Measurements from ENCODE around the gene RAB4A. TPM values are rescaled to one million over a fixed set of nuclear protein-coding genes. Genes with fewer than 3 reads are reported as not detected.

Gene RAB4A
- total and polyA plus RNA-seq, 2 of the 8 experiments (the other 6 are each of a cell fraction or from before 2014, with no cell fraction given), result 13.3 to 68.8 TPM

GRCh38 chr1:229344937-229345684, 74.2 kb downstream of the RAB4A start:
- Histone ChIP-seq H3K79me2 (ENCODE audit: control insufficient read depth in 1 of 2, insufficient read depth in 2 of 2, low read length in 2 of 2) (peaks cover 0 to 12% of the 10 kb centered on the region in 2 experiments; a peak in 2 of 4 replicates), H3K14ac (ENCODE audit: insufficient read length) (no peak overlapping the region), H3K9me3 (ENCODE audit: insufficient read depth in 2 of 2, low read depth in 1 of 2, low read length in 1 of 2) (no peaks in the 10 kb centered on the region), H3K4ac (replicated peaks; ENCODE audit: insufficient read length, low read depth, low read length) (no peak overlapping the region), H3K23ac (ENCODE audit: insufficient read length) (no peak overlapping the region), H3K36me3 (ENCODE audit: control insufficient read depth in 2 of 4, insufficient read depth in 4 of 4, low read length in 3 of 4) (no peaks in the 10 kb centered on the region), H2BK12ac (ENCODE audit: low read depth, low read length) (no peak overlapping the region), H4K20me1 (replicated peaks in 1 of 2; ENCODE audit: control insufficient read depth in 1 of 2, insufficient read depth in 2 of 2, low read length in 2 of 2) (no peaks in the 10 kb centered on the region), H4K5ac (ENCODE audit: insufficient read length, low read depth, low read length) (no peak overlapping the region), H3K9ac (replicated peaks in 1 of 4; ENCODE audit: extremely low read depth in 1 of 4, low read depth in 3 of 4, low read length in 3 of 4) (no peak overlapping the region), H2BK20ac (ENCODE audit: low read length) (no peak overlapping the region), H3K56ac (replicated peaks; ENCODE audit: insufficient read length, low read depth, low read length) (no peak overlapping the region), H2BK5ac (ENCODE audit: low read depth, low read length) (no peak overlapping the region), H3K4me2 (ENCODE audit: insufficient read depth in 1 of 2, low read depth in 2 of 2, low read length in 2 of 2) (no peak overlapping the region), H3K18ac (ENCODE audit: extremely low read depth, low read length) (no peak overlapping the region), H3K27ac (ENCODE audit: low read depth, low read length) (no peak overlapping the region), H2AFZ (ENCODE audit: low read length) (no peak overlapping the region), H3K23me2 (ENCODE audit: low read depth, low read length) (peaks cover 9% of the 10 kb centered on the region; the same call in 1 of the 2 replicates), H2AK5ac (ENCODE audit: low read depth, low read length) (no peak overlapping the region), H2BK120ac (replicated peaks; ENCODE audit: low read depth, low read length) (no peak overlapping the region), H3K4me3 (ENCODE audit: extremely low read depth in 1 of 4, insufficient read depth in 2 of 4, low read depth in 3 of 4, low read length in 4 of 4) (no peak overlapping the region), H4K8ac (ENCODE audit: extremely low read depth, insufficient read depth, low read length) (no peak overlapping the region), H2BK15ac (ENCODE audit: low read length) (no peak overlapping the region), H3K4me1 (replicated peaks in 1 of 4; ENCODE audit: control insufficient read depth in 3 of 4, insufficient read depth in 4 of 4, low read length in 3 of 4) (peaks cover 0 to 6% (median 5%) of the 10 kb centered on the region in 4 experiments; a peak in 6 of 7 replicates), H3K27me3 (replicated peaks in 1 of 4; ENCODE audit: control insufficient read depth in 3 of 4, extremely low read depth in 1 of 4, insufficient read depth in 3 of 4, low read length in 3 of 4) (peaks cover 2 to 13% (median 9%) of the 10 kb centered on the region in 4 experiments; a peak in 5 of 7 replicates), H3K79me1 (ENCODE audit: low read depth, low read length) (no peaks in the 10 kb centered on the region), H4K91ac (replicated peaks; ENCODE audit: insufficient read length, low read length) (no peak overlapping the region)
- POLR2A ChIA-PET (ENCODE audit: partially characterized antibody), result interaction anchor here (1.5 kb wide), 1 partner anchor 15 kb away, joined by 4 read pairs; no protein-coding TSS in a partner anchor
- no peak for FAIRE-seq
- no peak for TF ChIP-seq EGR1 (IDR thresholded peaks at IDR 0.05; ENCODE audit: borderline replicate concordance, low read depth, low read length)
- no peak for TF ChIP-seq RXRA (IDR thresholded peaks at IDR 0.05; ENCODE audit: insufficient read depth, low read depth, low read length)
- no peak for TF ChIP-seq KDM1A (IDR thresholded peaks at IDR 0.05; ENCODE audit: borderline replicate concordance, low read length)
- CTCF ChIA-PET (ENCODE audit: partially characterized antibody), result interaction anchor here (0.7 to 2.4 kb wide), 4 partner anchors 15 to 118 kb away, joined by 3 to 8 read pairs (median 4); no protein-coding TSS in a partner anchor
- 93% methylated on average over 8 of the region's 8 CpGs; no CpG with 5 or more reads in 1 of the 2 experiments for WGBS, 2 experiments (ENCODE audit: extremely low coverage in 1 of 2, insufficient coverage in 1 of 2, insufficient read length in 1 of 2, insufficient replicate concordance in 2 of 2, low coverage in 1 of 2, low lambda C conversion rate in 2 of 2, missing lambda C conversion rate in 1 of 2)
- no peak for DNase-seq (ENCODE audit: low read depth in 1 of 2, low spot score in 2 of 2)
